Tibial nerve (tissue), 4 donors: ENCODE results near the gene ENPP1. TPM values are rescaled to one million over a fixed set of nuclear protein-coding genes. Genes with fewer than 3 reads are reported as not detected.

Source experiments
- DNase-seq, 2 donors: peaks; one replicate each; pipeline ENCODE4 v3.0.0-alpha.2; 2019; ENCODE audit warnings: low spot score in 2 of 2
- H3K27ac ChIP-seq, 4 donors: fragments of 200-600 bp; sonication (generic) in 3 of 4; one replicate each; pipeline ENCODE4 v1.5.1; 2017 to 2019; ENCODE audit warnings: mild to moderate bottlenecking in 1 of 4
- H3K27me3 ChIP-seq, 2 donors: fragments of 200-600 bp; sonication (generic) in 1 of 2; one replicate each; pipeline versions ENCODE4 v1.5.1 to v1.6.0; 2017 to 2019
- H3K36me3 ChIP-seq, 3 donors: fragments of 200-600 bp; sonication (generic); one replicate each; pipeline ENCODE4 v1.5.1; 2018 to 2019
- H3K4me1 ChIP-seq, 4 donors: fragments of 200-600 bp; sonication (generic) in 3 of 4; one replicate each; pipeline ENCODE4 v1.5.1; 2017 to 2019
- H3K4me3 ChIP-seq, 4 donors: fragments of 200-600 bp; sonication (generic) in 3 of 4; one replicate each; pipeline ENCODE4 v1.5.1; 2017 to 2019; ENCODE audit warnings: mild to moderate bottlenecking in 1 of 4, moderate library complexity in 1 of 4
- H3K9me3 ChIP-seq, 4 donors: fragments of 200-600 bp; sonication (generic) in 3 of 4; one replicate each; pipeline ENCODE4 v1.5.1; 2017 to 2019
- CTCF ChIP-seq, 5 experiments: fragments of 200-600 bp in 3 of 5; fragments of 450-650 bp in 2 of 5; sonication (generic) in 3 of 5; IDR thresholded peaks; one replicate each; pipeline ENCODE4 v1.5.1; 2016 to 2019; ENCODE audit warnings: antibody characterized with exemption in 5 of 5, mild to moderate bottlenecking in 3 of 5, moderate library complexity in 2 of 5
- EP300 ChIP-seq, 2 donors: sonication (generic); formaldehyde crosslinking; IDR thresholded peaks; one replicate each; pipeline ENCODE4 v1.6.1; 2017; ENCODE audit warnings: antibody characterized with exemption in 2 of 2, mild to moderate bottlenecking in 1 of 2
- POLR2A ChIP-seq, 2 donors: fragments of 450-650 bp; IDR thresholded peaks; one replicate each; pipeline ENCODE4 v1.6.1; 2017; ENCODE audit warnings: antibody characterized with exemption in 2 of 2, mild to moderate bottlenecking in 2 of 2, moderate library complexity in 2 of 2
- WGBS, 2 donors: methylation state at CpG; one replicate each; pipeline ENCODE4 v1.1.5; 2018; 5-methylcytosine and 5-hydroxymethylcytosine counted together
- total RNA-seq, 4 donors: library from RNA; depleted of rRNA; stranded (reverse); fragments of >200 nt; gene quantifications; one replicate each; pipeline ENCODE4 v1.1.0, GENCODE V29; 2016

ENPP1 gene
- total RNA-seq, 4 donors from 2014 or later: 11.8 to 22.8 (median 18.7) TPM

DNA sequence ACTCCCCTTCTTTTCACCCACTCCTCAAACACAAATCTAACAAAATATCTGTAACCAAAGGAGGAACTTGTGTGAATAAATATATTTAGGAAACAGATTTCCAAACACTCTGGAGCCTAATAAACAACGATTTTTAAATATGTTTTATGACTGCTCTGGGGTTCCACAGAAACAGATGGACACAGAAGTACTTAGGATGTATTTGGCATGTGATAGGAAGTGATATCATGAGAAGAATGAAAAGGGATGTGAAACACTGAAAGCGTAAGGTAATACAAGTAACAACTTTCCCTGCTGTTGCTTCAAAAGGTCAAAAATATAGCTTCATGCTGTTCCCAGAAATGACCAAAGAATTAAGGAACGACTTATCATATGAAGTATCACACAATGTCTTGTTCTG lies 26.1 kb upstream of the ENPP1 start:
- no peaks in the 10 kb centered on the region for H3K9me3 ChIP-seq
- 66 to 70% methylated on average over 3 of the region's 3 CpGs for WGBS, 2 donors
- no peaks in the 10 kb centered on the region for H3K36me3 ChIP-seq
- H3K27me3 ChIP-seq: no peaks in the 10 kb centered on the region
- DNase-seq: no peak
- TF ChIP-seq CTCF (IDR thresholded peaks at IDR 0.05) (no peak), POLR2A (IDR thresholded peaks at IDR 0.05) (no peak), EP300 (IDR thresholded peaks at IDR 0.05) (no peak)
- peaks cover 0 to 18% (median 0%) of the 10 kb centered on the region in 4 donors for H3K4me1 ChIP-seq
- H3K27ac ChIP-seq: no peak overlapping the region
- no peak overlapping the region for H3K4me3 ChIP-seq

- WGBS, 2 donors: 88 to 100% methylated on average over 1 of the region's 1 CpG
- Histone ChIP-seq H3K27me3 (no peaks in the 10 kb centered on the region), H3K9me3 (no peaks in the 10 kb centered on the region), H3K36me3 (no peaks in the 10 kb centered on the region), H3K4me1 (peaks cover 0 to 18% (median 0%) of the 10 kb centered on the region in 4 donors), H3K4me3 (no peak overlapping the region), H3K27ac (no peak overlapping the region)
- DNase-seq: no peak
- TF ChIP-seq CTCF (IDR thresholded peaks at IDR 0.05) (no peak), POLR2A (IDR thresholded peaks at IDR 0.05) (no peak), EP300 (IDR thresholded peaks at IDR 0.05) (no peak)
These were observed 25.1 kb upstream of the ENPP1 start for GRCh38 chr6:131782764-131783163.

DNA sequence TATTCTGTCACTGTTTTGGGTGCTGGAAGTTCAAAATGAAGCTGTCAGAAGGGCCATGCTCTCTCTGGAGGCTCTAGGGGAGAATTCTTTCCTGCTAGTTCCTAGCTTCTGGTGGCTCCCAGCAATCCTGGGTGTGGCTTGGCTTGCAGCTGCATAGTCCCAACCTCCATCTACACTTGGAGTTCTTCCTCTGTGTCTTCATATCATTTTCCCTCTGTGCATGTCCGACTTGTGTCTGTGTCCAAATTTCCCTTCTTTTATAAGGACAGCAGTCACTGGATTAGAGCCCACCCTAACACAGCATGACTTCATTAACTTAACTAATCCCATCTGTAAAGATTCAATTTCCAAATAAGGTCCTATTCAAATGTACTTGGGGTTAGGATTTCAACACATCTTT lies 23.3 kb upstream of the ENPP1 start:
- Histone ChIP-seq H3K9me3 (no peaks in the 10 kb centered on the region), H3K4me1 (peaks cover 0 to 17% (median 4%) of the 10 kb centered on the region in 4 donors), H3K36me3 (no peaks in the 10 kb centered on the region), H3K27ac (no peak overlapping the region), H3K27me3 (no peaks in the 10 kb centered on the region), H3K4me3 (no peak overlapping the region)
- 48 to 65% methylated on average over 1 of the region's 1 CpG for WGBS, 2 donors
- no peak for DNase-seq
- peak in 1 of 2 donors; percentile 11 for TF ChIP-seq EP300 (IDR thresholded peaks at IDR 0.05)
- no peak for TF ChIP-seq POLR2A (IDR thresholded peaks at IDR 0.05)
- TF ChIP-seq CTCF (IDR thresholded peaks at IDR 0.05): no peak

DNA sequence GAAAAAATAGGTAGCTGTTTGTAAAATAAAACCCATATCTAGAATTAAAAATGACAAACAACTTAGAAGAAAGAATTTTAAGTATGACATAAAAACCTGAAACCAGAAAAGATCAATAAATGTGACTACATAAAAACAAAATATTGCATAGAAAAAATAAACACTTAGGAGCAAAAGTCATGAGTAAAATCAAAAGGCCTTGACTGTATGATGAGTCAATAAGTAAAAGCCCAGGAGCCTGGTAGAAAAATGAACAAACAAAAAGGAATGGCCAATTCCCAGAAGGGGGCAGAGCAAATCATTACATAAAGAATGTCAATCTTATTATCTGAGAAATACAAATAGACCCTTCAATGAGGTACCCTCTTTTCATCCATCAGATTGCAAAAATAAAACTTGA lies 20.7 kb upstream of the ENPP1 start:
- no peak for TF ChIP-seq EP300 (IDR thresholded peaks at IDR 0.05)
- TF ChIP-seq CTCF (IDR thresholded peaks at IDR 0.05): no peak
- TF ChIP-seq POLR2A (IDR thresholded peaks at IDR 0.05): no peak
- Histone ChIP-seq H3K4me1 (peaks cover 0 to 17% (median 4%) of the 10 kb centered on the region in 4 donors), H3K27ac (no peak overlapping the region), H3K27me3 (no peaks in the 10 kb centered on the region), H3K4me3 (no peak overlapping the region), H3K36me3 (no peaks in the 10 kb centered on the region), H3K9me3 (no peaks in the 10 kb centered on the region)
- DNase-seq: no peak

DNA sequence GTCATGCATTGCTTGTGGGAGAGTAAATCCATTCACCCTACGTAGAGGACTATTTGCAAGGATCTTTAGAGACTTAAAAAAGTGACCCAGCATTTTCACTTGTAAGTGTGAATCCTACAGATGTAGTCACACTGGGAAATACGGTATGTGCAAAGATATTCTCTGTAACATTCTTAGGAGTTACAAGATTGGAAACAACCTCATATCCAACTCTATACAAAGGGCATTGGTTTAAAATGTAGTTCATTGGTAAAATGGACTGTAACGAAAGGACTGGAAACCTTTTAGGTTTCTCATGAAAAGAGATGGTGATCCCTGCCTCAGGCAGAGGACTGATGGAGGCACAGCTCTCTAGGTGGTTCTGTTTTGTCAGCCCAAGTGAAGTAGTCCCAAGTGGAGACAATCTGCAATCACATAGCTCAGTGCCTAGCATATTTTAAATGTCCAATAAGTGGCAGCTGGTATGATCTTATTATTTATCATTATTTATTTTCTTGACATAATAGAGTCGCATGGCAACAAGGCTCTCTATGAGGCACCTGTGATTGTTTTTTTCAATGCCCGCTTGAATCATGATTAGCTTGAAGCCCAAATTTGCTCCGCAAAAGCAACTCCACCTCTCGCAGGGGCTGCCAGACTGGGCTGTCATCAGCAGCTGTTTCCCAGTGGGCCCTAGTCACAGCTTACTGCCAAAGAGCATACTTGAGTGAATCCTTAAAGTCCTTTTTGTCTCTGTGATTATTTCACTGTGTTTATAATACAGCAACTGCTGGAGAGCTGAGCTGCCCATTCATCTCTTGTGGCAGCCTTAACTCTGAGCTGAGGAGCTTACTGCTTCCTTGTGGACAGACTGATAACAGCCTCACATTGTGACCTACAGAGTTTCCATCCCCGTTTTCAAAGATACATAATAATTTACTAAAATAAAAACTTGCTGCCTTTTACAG lies 19.8 kb upstream of the ENPP1 start:
- Histone ChIP-seq H3K36me3 (no peaks in the 10 kb centered on the region), H3K9me3 (no peaks in the 10 kb centered on the region), H3K27ac (no peak overlapping the region), H3K4me1 (peaks cover 0 to 17% (median 4%) of the 10 kb centered on the region in 4 donors), H3K4me3 (no peak overlapping the region), H3K27me3 (no peaks in the 10 kb centered on the region)
- 63 to 74% methylated on average over 8 of the region's 8 CpGs for WGBS, 2 donors
- DNase-seq: no peak
- TF ChIP-seq CTCF (IDR thresholded peaks at IDR 0.05) (peak in 2 of 5 experiments; percentile 6 to 14), EP300 (IDR thresholded peaks at IDR 0.05) (no peak)
